Measurements from ENCODE around the gene TMPRSS7.
A peak's percentile ranks its signal among the peaks of the same experiment; 100 is the strongest.

Gene TMPRSS7

GRCh38 chr3:112093180-112093522 is 58.6 kb downstream of the TMPRSS7 start:
- DNase-seq (ENCODE audit: extremely low read depth in 1 of 2, low read depth in 1 of 2): no peak

GRCh38 chr3:112095731-112096130 is 61.2 kb downstream of the TMPRSS7 start:
- DNase-seq (ENCODE audit: extremely low read depth in 1 of 2, low read depth in 1 of 2): no peak

- DNase-seq (ENCODE audit: extremely low read depth in 1 of 2, low read depth in 1 of 2): no peak
Observed at GRCh38 chr3:112096176-112096575, 61.6 kb downstream of the TMPRSS7 start.

- no peak for DNase-seq (ENCODE audit: extremely low read depth in 1 of 2, low read depth in 1 of 2)
Observed at GRCh38 chr3:112097378-112097777, 62.8 kb downstream of the TMPRSS7 start.

GRCh38 chr3:112101916-112102315 is 67.4 kb downstream of the TMPRSS7 start:
- no peak for DNase-seq (ENCODE audit: extremely low read depth in 1 of 2, low read depth in 1 of 2)

GRCh38 chr3:112104774-112105173 is 70.2 kb downstream of the TMPRSS7 start:
- no peak for DNase-seq (ENCODE audit: extremely low read depth in 1 of 2, low read depth in 1 of 2)

- DNase-seq (ENCODE audit: extremely low read depth in 1 of 2, low read depth in 1 of 2): no peak
Observed at GRCh38 chr3:112109322-112109721, 74.8 kb downstream of the TMPRSS7 start.

- DNase-seq (ENCODE audit: extremely low read depth in 1 of 2, low read depth in 1 of 2): peak in 1 of 2 donors; percentile 34
Observed at GRCh38 chr3:112111785-112112402, 77.4 kb downstream of the TMPRSS7 start.

- DNase-seq (ENCODE audit: extremely low read depth in 1 of 2, low read depth in 1 of 2): no peak
Observed at GRCh38 chr3:112114576-112115160, 80.1 kb downstream of the TMPRSS7 start.

GRCh38 chr3:112115161-112115739 is 80.7 kb downstream of the TMPRSS7 start:
- DNase-seq (ENCODE audit: extremely low read depth in 1 of 2, low read depth in 1 of 2): no peak

- no peak for DNase-seq (ENCODE audit: extremely low read depth in 1 of 2, low read depth in 1 of 2)
Observed at GRCh38 chr3:112115806-112116383, 81.4 kb downstream of the TMPRSS7 start.

GRCh38 chr3:112116748-112117186 is 82.2 kb downstream of the TMPRSS7 start:
- DNase-seq (ENCODE audit: extremely low read depth in 1 of 2, low read depth in 1 of 2): no peak

- no peak for DNase-seq (ENCODE audit: extremely low read depth in 1 of 2, low read depth in 1 of 2)
Observed at GRCh38 chr3:112117415-112117814, 82.9 kb downstream of the TMPRSS7 start.

GRCh38 chr3:112117841-112118571 is 83.5 kb downstream of the TMPRSS7 start:
- no peak for DNase-seq (ENCODE audit: extremely low read depth in 1 of 2, low read depth in 1 of 2)

- DNase-seq (ENCODE audit: extremely low read depth in 1 of 2, low read depth in 1 of 2): no peak
Observed at GRCh38 chr3:112119962-112120836, 85.7 kb downstream of the TMPRSS7 start.

GRCh38 chr3:112121577-112122547 is 87.3 kb downstream of the TMPRSS7 start:
- no peak for DNase-seq (ENCODE audit: extremely low read depth in 1 of 2, low read depth in 1 of 2)

- DNase-seq (ENCODE audit: extremely low read depth in 1 of 2, low read depth in 1 of 2): no peak
Observed at GRCh38 chr3:112122870-112123269, 88.3 kb downstream of the TMPRSS7 start.

- no peak for DNase-seq (ENCODE audit: extremely low read depth in 1 of 2, low read depth in 1 of 2)
Observed at GRCh38 chr3:112123548-112123947, 89.0 kb downstream of the TMPRSS7 start.

GRCh38 chr3:112124907-112125607 is 90.5 kb downstream of the TMPRSS7 start:
- no peak for DNase-seq (ENCODE audit: extremely low read depth in 1 of 2, low read depth in 1 of 2)

Data from stimulated activated CD8-positive, alpha-beta memory T cell treated with anti-CD3 and anti-CD28 coated beads, Interleukin-7, amount 100 ng/mL, for 48 hours (primary cell).